Endothelial cell of umbilical vein (primary cell): ENCODE measurements around the gene CENPP. TPM values are rescaled to one million over a fixed set of nuclear protein-coding genes. Genes with fewer than 3 reads are reported as not detected.

Experiments
- BruUV-seq: library from RNA; stranded (reverse); fragments of 400-500 nt; replicated peaks from 2 replicates; lab custom pipeline; 2021; lab: Mats Ljungman, UMichigan
- CTCF ChIA-PET: fragments of 300-600, 350-600 bp; sonication (Branson Sonifier 250); formaldehyde crosslinking; loops from one replicate; lab custom pipeline; 2021; ENCODE audit warnings: antibody characterized with exemption, inconsistent platforms; lab: Charles Lee
- POLR2A ChIA-PET: fragments of 300-600, 350-600 bp; sonication (Branson Sonifier 250); formaldehyde crosslinking; loops from one replicate; lab custom pipeline; 2021; ENCODE audit warnings: antibody characterized with exemption, inconsistent platforms; lab: Charles Lee
- DNase-seq: peaks from one replicate; pipeline ENCODE4 v3.0.0-alpha.2; 2011; ENCODE audit warnings: low read depth, low spot score
- FAIRE-seq: peaks from 2 replicates; lab custom pipeline; 2011; peaks lifted over from hg19 to GRCh38; lab: Jason Lieb, UNC
- H2AFZ ChIP-seq: 2 replicates; pipeline ENCODE4 v1.6.0; 2012; ENCODE audit warnings: low read depth, low read length, control low read depth, inconsistent platforms
- H3K27ac ChIP-seq: 2 replicates; pipeline ENCODE4 v1.5.1; 2011; ENCODE audit warnings: low read depth, mild to moderate bottlenecking, control low read depth, low read length, moderate library complexity; ENCODE audit not compliant: insufficient read depth
- H3K27me3 ChIP-seq, 2 experiments: 2 replicates each; pipeline versions ENCODE4 v1.6.0 to v1.6.1; 2011; ENCODE audit warnings: low read length in 2 of 2, mixed read lengths in 1 of 2; ENCODE audit not compliant: control insufficient read depth in 2 of 2, insufficient read depth in 2 of 2
- H3K36me3 ChIP-seq, 2 experiments: 2 replicates in 1 of 2; 3 replicates in 1 of 2; pipeline ENCODE4 v1.5.1; 2011; ENCODE audit warnings: low read length in 2 of 2, mild to moderate bottlenecking in 1 of 2, moderate library complexity in 1 of 2; ENCODE audit not compliant: control insufficient read depth in 2 of 2, insufficient read depth in 2 of 2; ENCODE audit errors: extremely low read depth in 1 of 2
- H3K4me1 ChIP-seq: 3 replicates; pipeline ENCODE4 v1.5.1; 2011; ENCODE audit warnings: mild to moderate bottlenecking, low read length; ENCODE audit not compliant: control insufficient read depth, insufficient read depth; ENCODE audit errors: extremely low read depth
- H3K4me2 ChIP-seq: 2 replicates; pipeline ENCODE4 v1.6.1; 2011; ENCODE audit warnings: low read length, control low read depth, mixed read lengths; ENCODE audit not compliant: insufficient read depth
- H3K4me3 ChIP-seq, 3 experiments: fragments of 200-600 bp in 1 of 3; sonication (generic), shearing (Covaris generic) in 1 of 3; replicated peaks in 1 of 3; 2 replicates each; pipeline ENCODE4 v1.5.1; 2011 to 2016; ENCODE audit warnings: control low read depth in 3 of 3, low read length in 3 of 3, mild to moderate bottlenecking in 2 of 3, inconsistent platforms in 1 of 3, low read depth in 1 of 3, moderate library complexity in 1 of 3; ENCODE audit not compliant: insufficient read depth in 1 of 3
- H3K79me2 ChIP-seq: 2 replicates; pipeline ENCODE4 v1.6.0; 2012; ENCODE audit warnings: low read length, inconsistent platforms; ENCODE audit not compliant: control insufficient read depth, insufficient read depth
- H3K9ac ChIP-seq: replicated peaks from 2 replicates; pipeline ENCODE3; 2011; ENCODE audit warnings: low read length, control low read depth; ENCODE audit not compliant: insufficient read depth; ENCODE audit errors: extremely low read depth
- H3K9me1 ChIP-seq: replicated peaks from 3 replicates; pipeline ENCODE4 v1.6.0; 2011; ENCODE audit warnings: mild to moderate bottlenecking, low read length; ENCODE audit not compliant: control insufficient read depth, insufficient read depth; ENCODE audit errors: extremely low read depth
- H3K9me3 ChIP-seq: replicated peaks from 2 replicates; pipeline ENCODE4 v1.5.1; 2012; ENCODE audit warnings: low read length, inconsistent platforms; ENCODE audit not compliant: control insufficient read depth, insufficient read depth
- H4K20me1 ChIP-seq: replicated peaks from 2 replicates; pipeline ENCODE3; 2011; ENCODE audit warnings: mild to moderate bottlenecking, low read length; ENCODE audit not compliant: control insufficient read depth, insufficient read depth; ENCODE audit errors: extremely low read depth
- CTCF ChIP-seq, 2 donors: IDR thresholded peaks; 1 replicate in 1 of 2; 2 replicates in 1 of 2; pipeline ENCODE4 v1.5.1; 2011; ENCODE audit warnings: low read length in 2 of 2, mild to moderate bottlenecking in 2 of 2, moderate library complexity in 2 of 2, control low read depth in 1 of 2, inconsistent platforms in 1 of 2, low read depth in 1 of 2; ENCODE audit not compliant: insufficient read depth in 1 of 2; ENCODE audit errors: extremely low read depth in 1 of 2
- EZH2 ChIP-seq: IDR thresholded peaks from 2 replicates; pipeline ENCODE4 v1.6.1; 2012; ENCODE audit warnings: borderline replicate concordance, low read depth, mild to moderate bottlenecking, moderate library complexity, low read length, inconsistent platforms; ENCODE audit not compliant: severe bottlenecking
- FOS ChIP-seq: IDR thresholded peaks from 2 replicates; pipeline ENCODE4 v1.6.1; 2011; ENCODE audit warnings: mild to moderate bottlenecking, low read length, moderate library complexity, borderline replicate concordance; ENCODE audit not compliant: insufficient read depth
- GATA2 ChIP-seq: IDR thresholded peaks from 2 replicates; pipeline ENCODE4 v1.7.0; 2011; ENCODE audit warnings: low read depth, mild to moderate bottlenecking, moderate library complexity, mixed read lengths, low read length; ENCODE audit not compliant: insufficient read length, insufficient read depth
- JUN ChIP-seq: IDR thresholded peaks from 2 replicates; pipeline ENCODE4 v1.6.1; 2011; ENCODE audit warnings: borderline replicate concordance, low read depth; ENCODE audit not compliant: insufficient read length, insufficient read depth
- MAX ChIP-seq: IDR thresholded peaks from 2 replicates; pipeline ENCODE4 v1.6.1; 2011; ENCODE audit not compliant: insufficient read depth, insufficient read length
- POLR2A ChIP-seq: IDR thresholded peaks from 2 replicates; pipeline ENCODE4 v1.6.1; 2012; ENCODE audit warnings: low read depth, mild to moderate bottlenecking, control low read depth, low read length
- POLR2AphosphoS5 ChIP-seq: IDR thresholded peaks from 2 replicates; pipeline ENCODE4 v1.6.1; 2012; ENCODE audit warnings: low read depth, mild to moderate bottlenecking, control low read depth, low read length, moderate library complexity; ENCODE audit not compliant: insufficient read depth
- dilution Hi-C: fragments of 300-500 bp; cut with MboI; formaldehyde crosslinking; loops from one replicate; pipeline ENCODE4 v1.15.0; 2019; ENCODE audit warnings: low sequenced_read_pairs; ENCODE audit not compliant: extremely low pct_ligation_motif_present
- intact Hi-C: fragments of 100-400 bp; cut with micrococcal nuclease; formaldehyde crosslinking; loops from one replicate; pipeline ENCODE4 v1.10.0; 2022
- polyA plus RNA-seq, 4 experiments: library from polyadenylated mRNA; depleted of rRNA in 3 of 4; stranded (reverse) in 3 of 4; unstranded in 1 of 4; fragments of >200 nt; gene quantifications; 2 replicates each; pipeline versions ENCODE4 v1.2.1 to v1.2.3, GENCODE V29; 2011 to 2012; ENCODE audit warnings: missing spikeins in 1 of 4
- total RNA-seq: library from RNA; stranded (reverse); gene quantifications from 2 replicates; pipeline ENCODE4 v1.2.3, GENCODE V29; 2021

CENPP gene
- total and polyA plus RNA-seq, 2 donors (not counting 3 experiments of a cell fraction or from before 2014, with no cell fraction given): 1.2 to 12.0 TPM

DNA sequence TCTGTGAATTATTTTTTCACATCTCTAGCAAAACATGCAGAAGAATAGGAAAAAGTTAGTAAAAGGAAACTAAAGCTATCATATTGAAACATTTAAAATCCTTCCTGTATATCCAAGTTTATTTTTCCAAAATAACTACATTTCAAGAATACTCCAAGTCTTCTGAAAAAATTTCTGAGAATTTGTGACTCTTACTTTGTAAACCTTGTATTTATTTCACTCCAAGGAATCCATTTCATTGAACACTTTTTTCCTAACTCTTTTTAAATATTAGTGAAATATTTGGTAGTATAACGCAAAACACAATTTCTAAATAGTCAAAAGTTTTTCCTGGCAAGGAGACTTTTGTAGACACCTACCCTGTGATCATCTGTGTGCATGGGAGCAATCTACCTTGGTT is 190.8 kb downstream of the CENPP start:
- no peaks in the 10 kb centered on the region for H4K20me1 ChIP-seq
- H3K27me3 ChIP-seq: no peaks in the 10 kb centered on the region
- no peak overlapping the region for H3K27ac ChIP-seq
- ChIA-PET CTCF (interaction anchor here (1.0 kb wide), 1 partner anchor 14 kb away, joined by 3 read pairs; no protein-coding TSS in a partner anchor), POLR2A (no interaction called here)
- DNase-seq (no peak), FAIRE-seq (no peak)
- H3K9me3 ChIP-seq: no peaks in the 10 kb centered on the region
- H3K79me2 ChIP-seq: no peaks in the 10 kb centered on the region
- H3K9me1 ChIP-seq: no peaks in the 10 kb centered on the region
- TF ChIP-seq EZH2 (no peak), JUN (no peak), MAX (no peak), FOS (no peak), CTCF (IDR thresholded peaks at IDR 0.05; ENCODE audit: extremely low read depth in 1 of 2, insufficient read depth in 1 of 2, low read depth in 1 of 2, low read length in 2 of 2) (no peak), POLR2AphosphoS5 (no peak), GATA2 (no peak), POLR2A (no peak)
- BruUV-seq: no TSS peak
- H2AFZ ChIP-seq: no peak overlapping the region
- no peak overlapping the region for H3K4me3 ChIP-seq
- H3K9ac ChIP-seq: no peak overlapping the region
- H3K4me2 ChIP-seq: no peak overlapping the region
- H3K36me3 ChIP-seq: no peaks in the 10 kb centered on the region
- no peaks in the 10 kb centered on the region for H3K4me1 ChIP-seq
- intact Hi-C loops (no loop called here), dilution Hi-C loops (no loop called here)
